Activated effector memory CD4-positive, alpha-beta T cell treated with Interleukin-2 at 50 U/mL for 16 hours (primary cell): ENCODE measurements around the gene HNRNPA0.
"Not testable (repeated sequence)": the region's sequence is repeated elsewhere in the genome, so short reads cannot be mapped to it uniquely, and the experiment has no call there.

ENCODE experiments used
- DNase-seq: peaks from one replicate; pipeline ENCODE4 v3.0.0-alpha.2; 2020

Gene HNRNPA0

GRCh38 chr5:137754188-137754960 is at the start of gene HNRNPA0:
TSS of gene HNRNPA0 (minus strand) at chr5:137754363. CDS start at chr5:137754066, 297 bp downstream.
- DNase-seq: peak; percentile 94

DNA sequence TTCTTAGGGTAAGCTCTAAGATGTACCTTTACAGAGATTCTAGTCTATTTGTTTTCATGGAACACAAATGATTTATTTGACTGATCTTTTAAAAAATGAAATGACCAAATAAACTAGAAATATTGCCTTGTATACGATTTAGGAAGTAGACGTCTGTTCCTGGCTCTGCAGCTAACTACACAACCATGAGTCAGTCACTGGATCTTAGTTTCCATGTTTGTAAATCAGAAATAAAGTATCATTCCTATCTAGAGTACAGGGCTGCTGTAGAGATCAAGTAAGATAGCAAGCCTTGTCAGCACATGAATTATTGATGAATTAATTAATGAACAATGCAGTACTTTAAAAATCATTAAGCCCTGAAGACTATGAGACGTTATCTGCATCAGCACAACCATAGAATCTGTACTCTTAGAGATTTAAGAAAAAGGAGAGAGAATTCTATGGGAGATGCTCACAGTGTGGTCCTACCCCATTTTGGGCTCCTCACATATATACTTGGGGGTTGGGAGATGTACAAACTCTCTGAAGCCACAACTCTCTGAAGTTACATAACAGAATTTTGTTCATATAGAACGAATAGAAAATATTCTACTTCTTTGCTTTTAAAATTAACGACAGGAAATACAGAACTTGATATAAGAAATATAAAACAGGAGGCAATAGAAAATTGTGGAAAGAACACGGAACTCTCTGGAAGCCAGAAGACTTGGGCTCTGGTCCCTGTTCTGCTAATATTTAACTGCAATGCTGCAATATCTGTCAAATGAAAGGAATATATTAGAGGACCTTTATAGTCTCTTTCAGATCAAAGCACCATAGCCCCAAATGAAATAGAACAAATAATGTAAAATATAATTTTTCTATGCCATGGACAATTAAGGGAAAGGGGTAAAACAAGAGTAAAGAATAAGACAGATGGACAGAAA is 48.4 kb upstream of the HNRNPA0 start:
- no peak for DNase-seq

DNA sequence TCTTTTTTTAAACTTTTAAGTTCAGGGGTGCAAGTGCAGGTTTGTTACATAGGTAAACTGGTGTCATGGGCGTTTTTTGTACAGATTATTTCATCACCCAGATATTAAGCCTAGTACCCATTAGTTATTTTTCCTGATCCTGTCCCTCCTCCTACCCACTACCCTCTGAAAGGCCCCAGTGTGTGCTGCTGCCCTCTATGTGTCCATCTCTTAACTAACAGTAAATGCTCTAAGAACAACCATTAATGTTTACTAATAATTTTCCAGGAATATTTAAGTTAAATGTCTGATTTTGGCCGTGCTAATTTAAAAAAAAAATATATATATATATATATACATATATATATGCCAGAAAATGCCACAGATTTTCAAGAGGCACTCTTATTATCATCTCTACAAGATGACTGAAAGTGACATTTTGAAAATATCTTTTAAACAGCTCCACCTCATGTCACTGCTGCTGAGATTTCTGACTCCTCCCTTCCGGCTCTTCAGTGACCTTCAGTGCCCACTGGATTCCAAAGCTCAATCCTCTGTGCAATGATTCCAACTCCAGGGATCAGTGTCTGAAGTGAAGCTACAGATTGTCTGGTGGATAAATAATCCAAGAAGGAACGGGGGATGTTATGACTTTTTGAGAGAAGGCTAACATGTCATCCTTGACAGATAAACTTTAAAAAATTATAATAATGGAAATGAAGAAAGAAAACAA is 46.7 kb upstream of the HNRNPA0 start:
- no peak for DNase-seq

GRCh38 chr5:137796279-137796678 is 42.1 kb upstream of the HNRNPA0 start:
- DNase-seq: no peak

- DNase-seq: no peak
Measured at GRCh38 chr5:137794863-137795262, 40.7 kb upstream of the HNRNPA0 start.

DNA sequence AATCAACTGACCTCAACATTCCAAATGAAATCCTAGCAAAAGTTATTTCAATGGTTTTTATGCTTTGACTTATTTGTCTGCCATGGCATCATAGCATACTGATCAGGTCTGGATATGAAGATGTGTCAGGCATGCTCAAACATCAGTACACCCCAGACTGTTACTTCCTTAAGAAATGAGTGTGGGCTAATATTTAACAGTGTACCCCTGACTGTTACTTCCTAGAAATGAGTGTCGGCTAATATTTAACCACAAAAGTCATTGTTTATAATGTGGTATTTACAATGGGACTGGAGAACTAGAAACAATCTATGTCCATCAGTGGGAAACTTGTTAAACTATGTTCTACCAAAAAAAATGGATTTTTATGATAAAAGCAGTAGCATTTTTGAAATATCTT is 38.1 kb upstream of the HNRNPA0 start:
- no peak for DNase-seq

DNA sequence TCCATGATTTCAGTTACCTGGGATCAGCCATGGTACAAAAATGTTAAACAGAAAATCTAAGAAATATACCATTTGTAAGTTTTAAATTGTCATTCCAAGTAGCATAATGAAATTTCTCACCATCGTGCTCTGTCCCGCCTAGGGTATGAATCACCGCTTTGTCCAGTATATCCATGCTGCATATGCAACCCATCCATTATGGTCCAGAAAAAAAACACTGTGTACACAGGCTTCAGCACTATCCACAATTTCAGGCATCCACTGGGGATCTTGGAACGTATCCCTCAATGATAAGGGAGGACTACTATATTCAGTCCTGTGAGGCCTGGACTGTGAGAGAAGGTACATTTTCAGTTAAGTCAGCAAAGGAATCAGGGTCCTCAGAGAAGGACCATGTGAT is 37.6 kb upstream of the HNRNPA0 start:
- DNase-seq: no peak

- no peak for DNase-seq
Measured at GRCh38 chr5:137791387-137791786, 37.2 kb upstream of the HNRNPA0 start.

DNA sequence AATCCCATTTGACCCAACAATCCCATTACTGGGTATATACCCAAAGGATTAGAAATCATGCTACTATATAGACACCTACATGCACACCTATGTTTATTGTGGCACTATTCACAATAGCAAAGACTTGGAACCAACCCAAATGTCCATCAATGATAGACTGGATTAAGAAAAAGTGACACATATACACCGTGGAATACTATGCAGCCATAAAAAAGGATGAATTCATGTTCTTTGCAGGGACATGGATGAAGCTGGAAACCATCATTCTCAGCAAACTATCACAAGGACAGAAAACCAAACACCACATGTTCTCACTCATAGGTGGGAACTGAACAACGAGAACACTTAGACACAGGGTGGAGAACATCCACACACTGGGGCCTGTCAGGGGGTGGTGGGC is 34.4 kb upstream of the HNRNPA0 start:
- DNase-seq: not testable (repeated sequence)

- no peak for DNase-seq
Measured at GRCh38 chr5:137782984-137783536, 28.9 kb upstream of the HNRNPA0 start.

- no peak for DNase-seq
Measured at GRCh38 chr5:137782055-137782454, 27.9 kb upstream of the HNRNPA0 start.

DNA sequence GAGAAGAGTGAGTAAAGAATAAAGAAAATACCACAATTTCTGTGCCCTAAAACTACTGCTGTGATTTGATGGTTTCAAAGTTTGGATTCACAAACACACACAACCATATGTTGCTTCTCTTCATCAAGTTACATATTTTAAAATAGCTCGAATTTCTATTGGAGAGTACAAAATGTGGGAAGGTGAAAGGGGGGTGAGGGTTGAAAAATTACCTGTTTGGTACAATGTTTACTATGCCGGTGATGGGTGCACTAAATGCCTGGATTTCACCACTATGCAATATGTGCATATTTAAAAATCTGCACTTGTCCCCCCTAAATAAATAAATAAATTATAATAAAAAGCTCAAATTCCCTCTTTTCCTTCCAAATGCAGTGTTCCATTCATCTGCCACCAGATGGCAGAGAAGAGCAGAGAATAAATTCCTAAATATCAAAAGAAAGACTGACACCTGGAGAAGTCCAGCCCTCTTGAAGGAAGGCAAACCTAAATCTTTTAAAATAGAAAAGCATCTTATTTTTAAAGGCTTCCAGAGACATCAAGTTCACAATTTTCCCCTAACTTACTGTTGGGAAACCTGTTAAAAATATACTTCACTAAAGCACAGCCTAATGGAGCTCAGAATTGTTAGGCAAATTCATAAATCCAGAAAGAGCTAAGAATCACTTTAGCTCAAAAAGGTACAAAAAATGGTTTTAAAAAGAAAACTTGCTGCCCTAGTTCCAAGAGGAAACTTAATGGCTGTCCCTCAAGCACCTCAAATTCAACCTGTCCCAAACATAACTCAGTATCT is 24.8 kb upstream of the HNRNPA0 start:
- DNase-seq: no peak

- DNase-seq: not testable (repeated sequence)
Measured at GRCh38 chr5:137767937-137768336, 13.8 kb upstream of the HNRNPA0 start.

- no peak for DNase-seq
Measured at GRCh38 chr5:137761566-137761965, 7.4 kb upstream of the HNRNPA0 start.

- no peak for DNase-seq
Measured at GRCh38 chr5:137760719-137761516, 6.8 kb upstream of the HNRNPA0 start.

DNA sequence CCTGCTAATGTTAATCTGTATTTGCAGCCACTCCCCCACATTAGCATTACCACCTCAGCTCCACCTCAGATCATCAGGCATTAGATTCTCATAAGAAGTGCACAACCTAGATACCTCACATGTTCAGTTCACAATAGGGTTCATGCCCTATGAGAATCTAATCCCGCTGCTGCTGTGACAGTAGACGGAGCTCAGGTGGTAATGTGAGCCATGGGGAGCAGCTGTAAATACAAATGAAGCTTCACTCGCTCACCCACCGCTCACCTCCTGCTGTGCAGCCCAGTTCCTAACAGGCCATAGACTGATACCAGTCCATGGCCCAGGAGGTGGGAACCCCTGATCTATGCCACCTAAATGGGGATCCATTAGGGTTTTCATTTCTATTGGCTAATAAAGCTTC is 6.1 kb upstream of the HNRNPA0 start:
- no peak for DNase-seq

DNA sequence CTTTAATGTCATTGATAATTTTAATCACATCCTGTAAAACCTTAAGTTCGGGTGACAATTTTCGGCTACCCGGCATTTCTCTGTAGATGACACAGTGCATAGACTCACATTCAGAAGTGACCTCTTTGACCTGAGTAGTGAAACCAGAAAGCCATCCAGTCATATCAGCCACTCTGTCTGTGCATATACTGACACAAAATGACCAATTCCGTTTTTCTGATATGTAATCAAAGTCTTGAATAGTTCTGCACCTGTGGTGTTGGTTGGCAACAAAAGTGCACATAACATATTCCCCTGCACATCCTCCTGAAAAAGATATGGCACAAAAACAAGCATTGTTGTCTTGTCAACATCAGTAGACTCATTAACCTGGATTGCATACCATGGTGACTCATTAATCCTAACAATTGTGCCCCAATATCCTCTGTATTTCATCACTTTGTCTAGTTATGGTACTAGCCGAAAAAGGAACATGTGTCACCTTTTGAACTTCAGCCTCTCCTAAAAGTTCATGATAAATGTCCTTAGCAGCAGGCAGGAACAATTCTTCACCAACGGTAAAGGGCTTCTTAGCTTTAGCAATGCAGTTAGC is 4.6 kb upstream of the HNRNPA0 start:
- no peak for DNase-seq

GRCh38 chr5:137758121-137758520 is 4.0 kb upstream of the HNRNPA0 start:
- DNase-seq: no peak

- DNase-seq: no peak
Measured at GRCh38 chr5:137757634-137758033, 3.5 kb upstream of the HNRNPA0 start.

DNA sequence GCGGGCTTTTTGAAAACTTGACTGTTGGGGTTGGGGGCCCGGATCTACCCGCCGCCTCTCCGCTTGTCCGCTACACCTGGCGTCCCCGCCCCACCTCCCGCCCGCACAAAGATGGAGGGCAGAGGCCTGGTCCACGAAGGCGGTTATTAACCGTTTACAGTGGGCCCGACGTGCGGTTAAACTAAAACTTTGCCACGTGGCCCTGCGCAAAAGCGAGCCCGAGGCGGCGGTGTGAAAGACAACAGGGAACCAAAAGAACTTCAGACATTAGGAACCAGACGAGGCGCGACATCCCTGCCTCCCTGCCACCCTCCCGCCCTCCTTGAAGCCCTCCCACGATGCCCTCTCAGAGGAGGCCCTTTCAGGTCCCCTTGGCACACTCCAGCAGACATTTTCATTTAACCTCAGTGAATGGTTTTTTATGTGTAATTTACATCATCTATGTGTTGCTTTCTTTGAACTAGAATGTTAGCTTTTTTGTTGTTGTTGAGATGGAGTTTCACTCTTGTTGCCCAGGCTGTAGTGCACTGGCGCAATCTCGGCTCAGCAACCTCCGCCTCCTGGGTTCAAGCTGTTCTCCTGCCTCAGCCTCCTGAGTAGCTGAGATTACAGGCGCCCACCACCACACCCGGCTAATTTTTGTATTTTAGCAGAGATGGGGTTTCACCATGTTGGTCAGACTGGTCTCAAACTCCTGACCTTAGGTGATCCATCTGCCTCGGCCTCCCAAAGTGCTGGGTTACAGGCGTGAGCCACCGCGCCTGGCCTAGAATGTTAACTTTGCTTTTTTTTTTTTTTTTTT is 999 bp upstream of the HNRNPA0 start:
- DNase-seq: no peak
